Cardiac fibroblast (primary cell): ENCODE data around the gene EIF2B4.
A peak's percentile ranks its signal among the peaks of the same experiment; 100 is the strongest.

Experiments used
- DNase-seq, 2 donors: peaks; one replicate each; pipeline versions ENCODE4 v3.0.0 to v3.0.0-alpha.2; 2010; ENCODE audit warnings: low read depth in 2 of 2
- H3K4me3 ChIP-seq, 2 donors: replicated peaks in 1 of 2; 1 replicate in 1 of 2; 2 replicates in 1 of 2; pipeline ENCODE4 v1.5.1; 2011; ENCODE audit warnings: low read depth in 2 of 2, low read length in 2 of 2, mild to moderate bottlenecking in 2 of 2, moderate library complexity in 1 of 2
- CTCF ChIP-seq: IDR thresholded peaks from one replicate; pipeline ENCODE4 v1.5.1; 2011; ENCODE audit warnings: low read depth, mild to moderate bottlenecking, low read length, inconsistent platforms

Gene EIF2B4

GRCh38 chr2:27376866-27377617, 6.9 kb upstream of the EIF2B4 start:
- no peak overlapping the region for H3K4me3 ChIP-seq

GRCh38 chr2:27376151-27376865, 6.2 kb upstream of the EIF2B4 start:
- DNase-seq: no peak
- no peak overlapping the region for H3K4me3 ChIP-seq
- TF ChIP-seq CTCF: no peak

More at GRCh38 chr2:27376866-27377617, 6.9 kb upstream of the EIF2B4 start:
- no peak for DNase-seq
- no peak for TF ChIP-seq CTCF

GRCh38 chr2:27375513-27376099, 5.5 kb upstream of the EIF2B4 start:
- DNase-seq: no peak
- TF ChIP-seq CTCF: no peak
- H3K4me3 ChIP-seq: no peak overlapping the region

GRCh38 chr2:27373567-27373966, 3.4 kb upstream of the EIF2B4 start:
- DNase-seq: no peak
- TF ChIP-seq CTCF: no peak
- H3K4me3 ChIP-seq: no peak overlapping the region

GRCh38 chr2:27372937-27373336, 2.8 kb upstream of the EIF2B4 start:
- no peak for TF ChIP-seq CTCF

GRCh38 chr2:27370816-27371620, 880 bp upstream of the EIF2B4 start:
- peak; percentile 70 to 73 for DNase-seq
- no peak for TF ChIP-seq CTCF
- peak overlapping the region; percentile 98 to 99 for H3K4me3 ChIP-seq

More at GRCh38 chr2:27372937-27373336, 2.8 kb upstream of the EIF2B4 start:
- DNase-seq: no peak
- H3K4me3 ChIP-seq: no peak overlapping the region
